H1 (cell line): ENCODE results near the gene LNX2. TPM values are rescaled to one million over a fixed set of nuclear protein-coding genes. Genes with fewer than 3 reads are reported as not detected.

Source experiments
- EGR1 ChIP-seq: IDR thresholded peaks from 2 replicates; pipeline ENCODE4 v1.6.1; 2011; ENCODE audit warnings: low read depth, low read length, borderline replicate concordance
- SP2 ChIP-seq: IDR thresholded peaks from 2 replicates; pipeline ENCODE4 v1.6.1; 2012; ENCODE audit warnings: mild to moderate bottlenecking, low read length, inconsistent platforms
- polyA plus RNA-seq, 7 experiments: library from polyadenylated mRNA; depleted of rRNA in 3 of 7; stranded (reverse) in 5 of 7; unstranded in 2 of 7; fragments of >200 nt in 5 of 7; fragments of 200-250 nt in 2 of 7; gene quantifications; 1 replicate in 5 of 7; 2 replicates in 1 of 7; 4 replicates in 1 of 7; pipeline versions ENCODE4 v1.2.1 to v1.2.3, GENCODE V29; 2011 to 2013; ENCODE audit warnings: missing spikeins in 2 of 7, mixed read lengths in 2 of 7
- total RNA-seq: library from RNA; stranded (reverse); fragmentation: NEBNext Ultra II Directional; extraction: Animal tissue kit (Norgen Biotek cat#: 25700); gene quantifications from 2 replicates; pipeline ENCODE4 v1.2.1, GENCODE V29; 2021

LNX2 gene
- total and polyA plus RNA-seq, 2 of the 8 experiments (the other 6 are each of a cell fraction or from before 2014, with no cell fraction given), result 6.4 to 13.9 TPM

DNA sequence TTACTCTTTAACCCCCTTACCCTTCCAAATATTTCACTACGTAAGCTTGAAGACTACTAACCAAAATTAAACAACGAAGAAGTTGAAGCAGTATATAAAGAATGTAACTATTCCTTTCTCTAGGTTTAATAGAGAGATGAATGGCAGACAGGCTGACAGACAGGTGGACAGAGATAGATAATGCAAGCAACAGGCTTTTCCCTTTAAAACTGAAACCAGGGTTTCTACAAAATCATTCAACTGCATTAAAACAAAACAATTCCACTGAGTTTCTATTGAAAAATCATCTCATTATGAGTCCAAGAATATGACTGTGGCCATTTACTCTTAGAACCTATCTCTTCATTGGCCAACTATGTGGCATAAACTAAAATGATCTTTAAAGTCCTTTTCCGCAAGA, 15.2 kb downstream of the LNX2 start (continued):
- TF ChIP-seq EGR1, result no peak
- TF ChIP-seq SP2, result no peak
